Measurements from ENCODE around the gene OPTC.

- TF ChIP-seq CTCF (IDR thresholded peaks at IDR 0.05) (no peak), POLR2A (IDR thresholded peaks at IDR 0.05) (no peak)
Observed at GRCh38 chr1:203512517-203512847, 18.5 kb downstream of the OPTC start.

Data from suprapubic skin (tissue), 3 donors.